Stimulated activated CD8-positive, alpha-beta memory T cell treated with anti-CD3 and anti-CD28 coated beads, Interleukin-2, amount 100 ng/mL, for 48 hours (primary cell): ENCODE measurements around the gene ABL1.

Experiments
- DNase-seq, 2 donors: peaks; one replicate each; pipeline ENCODE4 v3.0.0-alpha.2; 2020; ENCODE audit warnings: low read depth in 2 of 2

Gene ABL1

GRCh38 chr9:130849356-130849755 lies 14.3 kb downstream of the ABL1 start:
- no peak for DNase-seq

- no peak for DNase-seq
Measured at GRCh38 chr9:130852801-130853200, 17.7 kb downstream of the ABL1 start.

- DNase-seq: no peak
Measured at GRCh38 chr9:130854092-130854491, 19.0 kb downstream of the ABL1 start.

GRCh38 chr9:130854835-130855234 lies 19.8 kb downstream of the ABL1 start:
- no peak for DNase-seq

DNA sequence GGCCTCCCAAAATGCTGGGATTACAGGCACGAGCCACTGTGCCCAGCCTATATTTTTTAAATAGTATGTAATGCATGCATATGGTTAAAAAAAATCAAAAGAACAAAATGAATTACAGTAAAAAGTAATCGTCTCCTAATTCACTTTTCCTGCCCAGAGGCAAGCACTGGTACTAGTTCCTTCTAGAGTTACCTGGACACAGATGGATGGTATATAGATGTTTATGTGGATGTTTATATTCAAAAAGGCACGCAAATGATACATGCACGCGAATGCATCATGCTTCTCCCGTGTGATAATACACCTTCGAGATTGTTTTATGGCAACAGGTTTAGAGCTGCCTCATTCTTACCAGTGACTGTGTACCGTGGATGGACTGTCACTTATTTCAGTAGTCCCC lies 21.4 kb downstream of the ABL1 start:
- no peak for DNase-seq

DNA sequence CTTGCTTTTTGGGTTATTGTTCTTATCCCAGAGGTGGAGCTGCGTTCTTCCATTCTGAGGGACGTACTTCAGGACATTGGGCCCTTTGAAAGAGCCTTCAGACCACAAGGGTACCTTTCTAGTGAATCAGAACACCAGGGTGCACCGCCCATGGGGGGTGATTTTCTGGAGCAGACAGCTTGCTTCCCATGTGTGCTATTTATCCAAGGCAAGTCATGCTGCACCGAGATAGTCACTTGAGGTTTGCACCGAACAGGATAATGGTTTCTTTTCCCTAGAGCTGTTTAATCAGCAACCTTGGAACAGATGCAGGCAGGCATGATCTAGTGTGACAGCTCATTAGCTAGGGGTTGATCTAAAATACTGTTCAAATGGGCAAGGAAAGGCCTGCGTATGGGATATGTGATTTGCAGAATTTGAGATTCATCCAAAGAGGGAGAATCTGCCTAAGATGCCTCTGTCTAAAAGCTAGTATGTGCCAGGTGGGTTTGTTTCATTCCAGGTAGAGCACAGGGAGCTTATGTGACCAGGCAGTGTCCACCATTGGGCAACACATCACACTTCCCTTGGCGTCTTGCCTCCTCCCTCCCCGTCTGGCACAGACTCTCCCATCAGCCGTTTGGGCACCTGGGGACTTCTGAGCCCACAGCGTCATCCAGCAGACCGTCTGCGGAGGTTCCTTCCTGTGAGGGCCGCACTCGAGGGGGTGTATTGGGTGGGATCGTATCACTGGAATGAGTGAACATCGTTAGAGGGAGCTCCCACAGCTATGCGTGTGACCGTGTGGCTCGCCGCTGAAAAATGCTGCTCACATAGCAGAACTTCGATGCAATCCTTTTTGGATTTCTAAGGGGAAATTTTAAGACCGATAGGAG lies 23.0 kb downstream of the ABL1 start:
- DNase-seq: no peak

GRCh38 chr9:130858739-130859705 lies 24.0 kb downstream of the ABL1 start:
- DNase-seq: no peak

DNA sequence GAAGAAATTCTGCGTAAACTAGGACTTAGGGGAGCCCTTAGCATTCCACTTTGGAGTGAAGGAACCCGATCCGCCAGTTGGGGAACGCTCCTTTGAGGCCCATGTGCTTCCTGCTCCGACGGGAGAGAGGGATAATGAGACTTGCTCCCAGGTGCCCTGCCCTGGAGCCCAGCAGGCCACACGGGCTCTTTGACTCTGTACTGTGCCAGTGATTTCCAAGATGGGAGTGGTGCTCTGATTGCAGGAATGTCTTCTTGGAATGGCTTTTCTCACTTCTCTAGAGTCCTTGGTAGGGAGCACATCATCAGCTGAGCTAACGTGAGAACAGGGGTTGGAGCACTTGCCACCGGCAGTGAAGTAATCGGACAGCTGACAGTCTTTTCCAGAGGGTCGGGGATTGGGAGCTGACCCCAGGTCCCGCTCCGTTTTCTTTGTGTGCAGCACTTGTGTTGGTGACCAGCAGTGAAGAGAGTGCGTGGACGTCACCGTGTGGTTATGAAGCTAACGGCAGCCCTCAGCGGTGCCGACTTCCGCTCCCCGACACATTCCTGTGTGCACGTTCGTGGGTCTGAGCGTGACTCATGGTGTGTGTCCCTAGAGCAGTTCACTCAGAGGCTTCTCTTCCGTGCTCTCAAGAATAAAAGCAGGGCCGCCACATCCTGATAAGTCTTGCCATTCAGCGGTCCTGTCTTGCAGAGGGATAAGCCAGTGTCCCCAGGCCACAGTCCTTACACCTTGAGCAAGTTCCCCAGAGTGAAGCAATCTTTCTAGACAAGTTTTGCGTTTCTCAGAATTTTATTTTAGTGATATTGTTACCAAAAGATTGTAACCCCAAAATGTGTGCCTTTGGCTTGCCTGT lies 25.6 kb downstream of the ABL1 start:
- DNase-seq: no peak

GRCh38 chr9:130861372-130862180 lies 26.5 kb downstream of the ABL1 start:
- DNase-seq: no peak

DNA sequence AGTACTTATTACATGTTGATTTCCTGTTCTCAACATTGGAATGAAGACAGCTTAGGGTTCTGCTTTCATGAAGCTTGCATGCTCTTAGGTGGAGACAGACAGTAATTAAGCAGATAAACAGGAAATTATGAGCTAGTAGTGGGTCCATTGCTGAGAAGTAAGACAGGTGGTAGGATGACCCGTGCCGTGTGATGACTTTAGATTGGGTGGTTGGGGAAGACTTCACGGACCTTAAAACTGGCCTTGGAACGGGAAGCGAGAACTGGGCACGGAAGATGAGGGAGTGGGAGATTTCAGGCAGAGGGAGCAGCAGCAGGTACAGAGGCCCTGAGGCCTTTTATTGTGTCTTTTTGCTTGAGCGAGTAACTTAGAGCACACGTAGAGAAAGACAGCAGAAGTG lies 27.2 kb downstream of the ABL1 start:
- DNase-seq: no peak

DNA sequence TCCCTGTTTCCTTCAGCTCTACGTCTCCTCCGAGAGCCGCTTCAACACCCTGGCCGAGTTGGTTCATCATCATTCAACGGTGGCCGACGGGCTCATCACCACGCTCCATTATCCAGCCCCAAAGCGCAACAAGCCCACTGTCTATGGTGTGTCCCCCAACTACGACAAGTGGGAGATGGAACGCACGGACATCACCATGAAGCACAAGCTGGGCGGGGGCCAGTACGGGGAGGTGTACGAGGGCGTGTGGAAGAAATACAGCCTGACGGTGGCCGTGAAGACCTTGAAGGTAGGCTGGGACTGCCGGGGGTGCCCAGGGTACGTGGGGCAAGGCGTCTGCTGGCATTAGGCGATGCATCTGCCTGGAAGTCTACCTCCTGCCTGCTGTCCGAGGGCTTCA lies 27.7 kb downstream of the ABL1 start:
- DNase-seq: no peak

DNA sequence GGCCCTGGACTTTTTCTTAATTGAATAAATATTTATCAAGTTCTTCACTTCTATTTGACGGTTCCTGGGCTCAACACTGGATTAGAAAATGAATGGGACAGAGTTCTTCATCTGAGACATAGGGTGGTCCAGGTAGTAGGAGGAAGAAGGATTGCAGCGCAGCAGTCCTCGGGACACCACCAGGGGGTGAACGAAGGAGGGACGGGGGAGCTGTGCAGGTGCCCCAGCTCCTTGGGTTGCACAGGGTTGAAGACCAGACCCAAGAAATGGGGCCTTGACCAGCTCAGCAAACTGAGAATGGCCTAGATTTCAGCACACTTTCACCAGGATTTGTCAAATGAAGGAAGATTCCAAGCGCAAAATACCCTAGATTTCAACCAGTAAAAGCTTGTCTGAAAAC lies 29.5 kb downstream of the ABL1 start:
- DNase-seq: no peak

DNA sequence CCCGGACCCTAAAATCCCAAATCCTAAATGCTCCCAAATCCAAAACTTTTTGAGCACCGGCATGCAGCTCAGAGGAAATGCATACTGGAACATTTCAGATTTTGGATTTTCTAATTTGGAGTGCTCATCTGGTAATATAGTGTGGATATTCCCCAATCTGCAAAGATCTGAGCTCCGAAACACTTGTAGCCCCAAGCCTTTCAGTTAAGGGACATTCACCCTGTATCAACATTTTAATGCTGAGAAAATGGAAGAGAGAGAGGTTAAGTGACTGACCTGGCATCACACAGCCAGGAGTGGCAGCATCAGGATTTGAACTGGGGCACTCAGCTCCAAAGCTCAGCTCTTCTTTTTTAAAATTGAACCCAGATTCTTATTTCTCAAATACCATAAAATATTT lies 30.9 kb downstream of the ABL1 start:
- no peak for DNase-seq

DNA sequence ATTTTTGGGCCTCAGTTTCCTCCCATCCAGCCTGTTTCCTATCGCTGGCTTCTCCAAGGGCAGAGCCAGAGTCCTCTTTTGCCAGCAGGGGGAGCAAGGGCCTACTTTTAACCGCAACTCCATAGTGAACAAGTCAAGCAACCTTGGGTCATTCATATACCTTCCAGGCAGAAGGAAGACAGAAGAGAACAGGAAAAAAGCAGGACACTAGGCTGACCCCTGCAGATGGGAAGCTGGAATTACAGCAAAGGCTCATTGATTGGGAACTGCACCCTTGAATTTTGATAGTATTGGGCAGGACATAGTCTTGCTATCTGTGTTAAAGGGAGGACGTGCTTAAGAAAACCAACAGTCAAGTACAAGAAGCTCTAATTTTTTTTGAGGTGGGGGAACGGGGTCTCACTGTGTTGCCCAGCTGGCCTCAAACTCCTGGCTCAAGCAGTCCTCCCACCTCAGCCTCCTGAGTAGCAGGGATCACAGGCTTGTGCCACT lies 31.5 kb downstream of the ABL1 start:
- DNase-seq: peak; percentile 27 to 44

- DNase-seq: no peak
Measured at GRCh38 chr9:130867556-130867955, 32.5 kb downstream of the ABL1 start.

GRCh38 chr9:130868230-130868629 lies 33.2 kb downstream of the ABL1 start:
- no peak for DNase-seq

DNA sequence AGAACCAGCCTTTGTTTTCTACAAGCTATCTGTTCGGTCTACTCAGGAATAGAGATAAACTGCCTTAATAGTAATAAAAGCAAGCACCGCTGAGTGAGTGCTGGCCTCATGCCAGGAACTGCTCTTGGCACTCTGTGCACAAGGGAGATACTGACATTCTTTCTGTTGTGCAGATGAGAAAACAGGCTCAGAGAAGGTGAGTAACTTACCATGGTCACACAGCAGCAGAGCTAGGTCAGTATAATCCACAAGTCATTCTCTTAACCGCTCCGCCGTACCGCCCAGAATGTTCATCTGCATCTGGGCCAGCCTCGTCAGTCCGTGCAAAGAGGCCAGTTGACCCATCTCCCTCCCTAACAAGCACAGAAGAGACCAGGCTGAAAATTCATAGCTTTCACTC lies 34.2 kb downstream of the ABL1 start:
- no peak for DNase-seq

DNA sequence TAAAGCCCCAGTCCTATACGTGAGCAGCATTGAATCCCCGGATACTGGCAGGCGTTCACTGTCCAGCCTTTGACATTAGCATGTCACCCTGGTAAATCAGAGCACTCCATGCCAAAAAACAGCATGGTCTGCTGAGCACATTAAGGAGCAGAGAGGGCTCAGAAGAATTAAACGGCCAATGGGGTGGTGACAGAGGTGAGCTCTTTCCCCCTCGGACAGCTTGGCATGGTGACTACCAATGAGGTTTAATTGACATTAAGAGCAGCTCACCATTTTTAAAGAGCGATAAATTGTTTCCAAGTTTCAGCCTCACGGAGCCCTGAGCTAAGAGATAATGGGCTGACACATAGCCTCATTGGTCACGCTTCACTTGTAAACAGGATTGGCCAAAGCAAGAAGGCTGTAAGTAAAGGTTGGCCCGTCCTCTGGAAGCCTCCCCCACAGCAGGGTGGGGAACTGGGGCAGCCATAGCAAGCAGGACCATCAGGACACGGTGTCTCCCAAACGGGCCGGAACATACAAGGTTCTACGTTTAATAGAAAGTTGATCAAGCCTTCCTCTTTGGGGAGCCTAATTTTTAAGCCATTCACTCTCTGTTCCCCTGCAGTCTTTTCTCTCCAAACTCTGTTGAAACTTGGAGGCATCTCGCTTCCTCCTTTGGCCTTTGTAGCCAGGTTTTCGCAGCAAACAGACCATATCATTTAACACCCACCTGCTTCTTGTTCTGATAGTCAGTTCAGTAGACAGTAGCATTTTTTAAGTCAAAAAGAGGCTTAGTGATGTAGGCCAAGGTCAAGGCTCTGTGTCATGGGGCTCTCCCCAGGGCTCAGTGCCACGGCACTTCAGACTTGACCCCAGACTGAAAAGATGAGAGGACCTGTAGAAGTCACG lies 35.7 kb downstream of the ABL1 start:
- DNase-seq: no peak

DNA sequence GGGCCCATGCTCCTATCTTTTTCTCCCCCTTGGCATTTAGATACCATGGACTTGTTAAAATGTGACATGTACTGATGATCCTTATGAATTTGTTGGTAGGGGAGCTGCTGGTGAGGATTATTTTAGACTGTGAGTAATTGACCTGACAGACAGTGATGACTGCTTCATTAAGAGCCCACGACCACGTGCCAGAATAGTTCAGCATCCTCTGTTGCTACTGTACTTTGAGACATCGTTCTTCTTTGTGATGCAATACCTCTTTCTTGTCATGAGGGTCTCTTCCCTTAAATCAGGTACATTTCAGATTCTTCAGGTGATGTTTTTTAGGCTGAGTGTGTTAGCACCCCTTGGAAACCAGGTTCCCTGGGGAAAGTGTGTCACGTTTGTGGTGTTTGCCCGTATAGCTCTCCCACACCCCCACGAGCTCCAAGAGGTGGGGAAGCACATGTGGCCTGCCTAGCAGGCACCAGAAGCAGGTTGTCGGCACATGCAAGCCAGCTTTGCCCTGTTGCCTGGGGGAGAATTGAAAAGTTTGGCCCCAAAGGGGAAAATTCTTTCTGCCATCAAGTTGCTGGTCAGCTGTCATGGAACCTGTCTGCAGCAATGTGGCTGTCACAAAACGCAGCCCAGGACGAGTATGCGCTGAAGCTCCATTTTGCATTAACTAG lies 36.5 kb downstream of the ABL1 start:
- DNase-seq: no peak
